ENCODE data around the gene OTOGL.

Gene OTOGL

DNA sequence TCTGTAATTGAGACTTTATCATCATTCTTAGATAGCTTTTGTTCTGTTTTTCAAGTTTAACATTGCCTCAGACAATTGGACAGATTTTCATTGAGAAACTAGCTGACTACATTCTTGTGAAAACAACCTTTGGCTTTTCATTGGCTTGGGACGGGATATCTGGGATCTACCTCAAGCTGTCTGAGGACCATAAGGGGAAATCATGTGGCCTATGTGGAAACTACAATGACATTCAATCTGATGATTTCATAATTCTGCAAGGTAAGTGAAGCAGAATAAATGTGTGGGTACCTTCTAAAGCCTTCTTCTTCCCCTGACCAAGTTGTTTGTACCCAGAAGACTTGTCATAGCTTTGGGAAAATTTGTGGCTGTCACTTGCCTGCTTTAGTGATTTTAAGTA lies 133.5 kb downstream of the OTOGL start:
- ChIA-PET POLR2A (no interaction called here), CTCF (interaction anchor here (1.0 kb wide), 1 partner anchor 37 kb away, joined by 4 read pairs; no protein-coding TSS in a partner anchor)
- TF ChIP-seq CTCF (IDR thresholded peaks at IDR 0.05; ENCODE audit: control extremely low read depth, extremely low read depth, low read depth, missing control alignments) = no peak
- no peak for DNase-seq (ENCODE audit: extremely low spot score)

DNA sequence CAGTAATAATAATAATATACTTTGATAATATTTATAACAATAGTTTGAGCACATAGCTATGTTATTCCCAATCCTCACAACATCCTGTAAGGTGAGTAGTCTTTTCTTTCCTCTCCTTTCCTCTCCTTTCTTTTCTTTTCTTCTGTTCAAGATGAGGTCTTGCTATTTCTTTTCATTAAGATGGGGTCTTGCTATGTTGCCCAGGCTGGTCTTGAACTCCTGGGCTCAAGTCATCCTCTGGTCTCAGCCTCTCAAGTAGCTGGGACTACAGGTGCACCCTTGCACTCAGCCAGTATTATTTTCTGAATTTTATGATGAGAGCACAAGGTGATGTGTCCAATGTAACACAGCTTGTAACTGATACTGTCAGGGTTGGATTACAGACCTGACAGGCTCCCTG lies 134.6 kb downstream of the OTOGL start:
- no peak for TF ChIP-seq CTCF (IDR thresholded peaks at IDR 0.05; ENCODE audit: control extremely low read depth, extremely low read depth, low read depth, missing control alignments)
- no peak for DNase-seq (ENCODE audit: extremely low spot score)
- ChIA-PET POLR2A (no interaction called here), CTCF (no interaction called here)

DNA sequence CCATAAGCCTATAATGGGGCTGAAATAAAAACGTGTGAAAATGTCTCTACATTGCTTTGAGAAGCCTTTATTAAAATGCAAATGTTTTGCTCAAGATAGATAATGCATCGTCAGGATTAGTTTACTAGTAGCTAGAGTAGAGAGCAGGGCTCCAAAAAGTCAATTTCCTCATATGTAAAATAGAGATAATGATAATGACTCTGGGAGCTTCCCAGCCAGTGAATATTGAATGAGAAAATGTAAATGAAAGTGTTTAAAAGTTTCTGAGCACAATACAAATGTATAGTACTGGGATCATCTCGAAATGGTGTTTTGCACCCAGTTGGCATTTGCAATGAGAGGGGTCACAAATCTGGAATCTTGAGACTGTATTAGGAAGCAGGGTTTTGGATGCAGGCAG lies 135.3 kb downstream of the OTOGL start:
- no peak for TF ChIP-seq CTCF (IDR thresholded peaks at IDR 0.05; ENCODE audit: control extremely low read depth, extremely low read depth, low read depth, missing control alignments)
- ChIA-PET CTCF (interaction anchor here (0.8 to 0.9 kb wide), 2 partner anchors 36 to 47 kb away, joined by 3 read pairs; no protein-coding TSS in a partner anchor), POLR2A (no interaction called here)
- no peak for DNase-seq (ENCODE audit: extremely low spot score)

- ChIA-PET CTCF (interaction anchor here (1.5 kb wide), 1 partner anchor 546 kb away, joined by 3 read pairs; no protein-coding TSS in a partner anchor), POLR2A (no interaction called here)
- no peak for TF ChIP-seq CTCF (IDR thresholded peaks at IDR 0.05; ENCODE audit: control extremely low read depth, extremely low read depth, low read depth, missing control alignments)
Measured at GRCh38 chr12:80235944-80236343, 136.6 kb downstream of the OTOGL start.

GRCh38 chr12:80239867-80240266 lies 140.5 kb downstream of the OTOGL start:
- CTCF ChIA-PET = no interaction called here
- POLR2A ChIA-PET = no interaction called here
- DNase-seq (ENCODE audit: extremely low spot score) = no peak
- TF ChIP-seq CTCF (IDR thresholded peaks at IDR 0.05; ENCODE audit: control extremely low read depth, extremely low read depth, low read depth, missing control alignments) = no peak

More at GRCh38 chr12:80235944-80236343, 136.6 kb downstream of the OTOGL start:
- no peak for DNase-seq (ENCODE audit: extremely low spot score)

DNA sequence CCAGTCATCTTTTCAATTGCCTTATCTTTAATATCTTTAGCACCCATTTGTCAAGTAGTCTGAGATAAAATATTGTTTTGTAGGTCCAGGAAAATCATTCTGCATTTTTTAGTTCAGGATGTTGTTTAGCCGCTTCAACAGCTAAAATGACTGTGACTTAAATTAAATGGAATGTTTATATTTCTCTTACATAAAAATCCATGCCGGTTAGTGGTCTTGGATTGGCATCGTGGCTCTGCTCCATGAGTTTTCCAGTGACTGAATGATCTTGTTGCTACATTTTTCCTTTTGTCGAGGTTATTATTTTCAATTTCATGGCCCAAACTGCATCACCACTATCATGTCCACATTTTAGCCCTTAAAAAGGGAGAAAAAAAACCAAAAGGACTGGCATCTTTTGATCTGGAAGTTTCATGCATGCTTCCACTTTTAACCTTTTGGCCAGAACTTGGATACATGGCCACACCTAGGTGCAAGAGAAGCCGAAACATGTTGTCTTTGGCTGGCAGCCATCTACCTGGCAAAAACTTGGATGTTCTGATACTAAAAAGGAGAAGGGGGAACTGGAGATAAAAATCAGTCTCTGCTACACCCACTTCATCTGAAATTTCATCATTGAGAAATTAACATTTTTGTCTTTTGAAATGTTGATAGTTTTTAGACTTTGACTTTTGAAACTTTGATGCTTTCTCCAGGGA lies 142.4 kb downstream of the OTOGL start:
- ChIA-PET POLR2A (no interaction called here), CTCF (interaction anchor here (0.9 kb wide), 1 partner anchor 28 kb away, joined by 3 read pairs; no protein-coding TSS in a partner anchor)
- no peak for DNase-seq (ENCODE audit: extremely low spot score)
- TF ChIP-seq CTCF (IDR thresholded peaks at IDR 0.05; ENCODE audit: control extremely low read depth, extremely low read depth, low read depth, missing control alignments) = no peak
